OCI-LY3 (cell line): Measurements from ENCODE around the gene TMEM47.

Experiments used
- H2AFZ ChIP-seq: fragments of 200-600, 300-600 bp; shearing (Covaris generic); 2 replicates; pipeline ENCODE4 v1.6.0; 2014; ENCODE audit warnings: antibody characterized with exemption, low read depth, low read length
- H3K27ac ChIP-seq: fragments of 200-600, 300-600 bp; sonication (generic); 2 replicates; pipeline ENCODE4 v1.5.1; 2014; ENCODE audit warnings: mild to moderate bottlenecking, low read length, moderate library complexity, mixed read lengths
- H3K27me3 ChIP-seq: fragments of 200-600, 300-600 bp; sonication (generic); 2 replicates; pipeline ENCODE4 v1.6.1; 2014; ENCODE audit warnings: low read depth, low read length, mixed read lengths
- H3K36me3 ChIP-seq: fragments of 200-600, 300-600 bp; sonication (generic); replicated peaks from 2 replicates; pipeline ENCODE3; 2014; ENCODE audit warnings: low read depth, low read length, mixed read lengths
- H3K4me1 ChIP-seq: fragments of 300-600, 200-600 bp; sonication (generic); 2 replicates; pipeline ENCODE4 v1.6.1; 2014; ENCODE audit warnings: low read length, mixed read lengths
- H3K4me2 ChIP-seq: fragments of 200-600, 300-600 bp; sonication (generic); 2 replicates; pipeline ENCODE4 v1.6.1; 2014; ENCODE audit warnings: low read length, mixed read lengths
- H3K4me3 ChIP-seq: fragments of 300-600, 200-600 bp; sonication (generic); 2 replicates; pipeline ENCODE4 v1.5.1; 2014; ENCODE audit warnings: antibody characterized with exemption, mild to moderate bottlenecking, low read length, moderate library complexity
- H3K79me2 ChIP-seq: fragments of 300-600, 200-600 bp; shearing (Covaris generic); 2 replicates; pipeline ENCODE4 v1.6.1; 2014; ENCODE audit warnings: mild to moderate bottlenecking, low read length, mixed read lengths
- H3K9ac ChIP-seq: fragments of 300-600, 200-600 bp; shearing (Covaris generic); 2 replicates; pipeline ENCODE4 v1.6.0; 2014; ENCODE audit warnings: mild to moderate bottlenecking, low read length, moderate library complexity
- H3K9me3 ChIP-seq: fragments of 200-600, 300-600 bp; shearing (Covaris generic); 2 replicates; pipeline ENCODE4 v1.6.1; 2014; ENCODE audit warnings: low read length, mixed read lengths; ENCODE audit not compliant: insufficient read depth
- H4K20me1 ChIP-seq: fragments of 200-600, 300-600 bp; sonication (generic); 2 replicates; pipeline ENCODE4 v1.6.1; 2016; ENCODE audit warnings: low read length, mixed read lengths; ENCODE audit not compliant: insufficient read depth
- CTCF ChIP-seq: fragments of 200-600, 300-600 bp; sonication (generic); IDR thresholded peaks from 2 replicates; pipeline ENCODE4 v1.5.1; 2014; ENCODE audit warnings: antibody characterized with exemption, low read length, low read depth
- EZH2phosphoT487 ChIP-seq: fragments of 200-600 bp; shearing (Covaris generic); IDR thresholded peaks from 2 replicates; pipeline ENCODE4 v1.6.1; 2018; ENCODE audit warnings: antibody characterized with exemption, mixed run types, low read depth

The TMEM47 gene

GRCh38 chrX:34657726-34658070, 613 bp upstream of the TMEM47 start:
- Histone ChIP-seq H3K36me3 (no peaks in the 10 kb centered on the region), H3K27ac (no peak overlapping the region), H2AFZ (no peak overlapping the region), H3K9ac (no peak overlapping the region), H3K4me2 (no peak overlapping the region), H4K20me1 (no peaks in the 10 kb centered on the region), H3K4me1 (no peaks in the 10 kb centered on the region), H3K9me3 (no peaks in the 10 kb centered on the region), H3K27me3 (no peaks in the 10 kb centered on the region), H3K79me2 (no peaks in the 10 kb centered on the region), H3K4me3 (no peak overlapping the region)
- TF ChIP-seq CTCF (no peak), EZH2phosphoT487 (no peak)

- H3K27ac ChIP-seq = no peak overlapping the region
- H3K9ac ChIP-seq = no peak overlapping the region
- H3K79me2 ChIP-seq = no peaks in the 10 kb centered on the region
- no peak overlapping the region for H3K4me2 ChIP-seq
- no peaks in the 10 kb centered on the region for H3K27me3 ChIP-seq
- H4K20me1 ChIP-seq = no peaks in the 10 kb centered on the region
- no peaks in the 10 kb centered on the region for H3K36me3 ChIP-seq
- no peak for TF ChIP-seq EZH2phosphoT487
- TF ChIP-seq CTCF = no peak
- H3K4me1 ChIP-seq = no peaks in the 10 kb centered on the region
- no peak overlapping the region for H3K4me3 ChIP-seq
- H2AFZ ChIP-seq = no peak overlapping the region
- H3K9me3 ChIP-seq = no peaks in the 10 kb centered on the region
Observed at GRCh38 chrX:34656467-34656841, 631 bp downstream of the TMEM47 start.

- H3K9me3 ChIP-seq = no peaks in the 10 kb centered on the region
- TF ChIP-seq EZH2phosphoT487 = no peak
- no peak for TF ChIP-seq CTCF
- H3K4me1 ChIP-seq = no peaks in the 10 kb centered on the region
- H3K9ac ChIP-seq = no peak overlapping the region
- H3K79me2 ChIP-seq = no peaks in the 10 kb centered on the region
- H3K4me3 ChIP-seq = no peak overlapping the region
- no peaks in the 10 kb centered on the region for H4K20me1 ChIP-seq
- H3K27ac ChIP-seq = no peak overlapping the region
- no peak overlapping the region for H2AFZ ChIP-seq
- H3K36me3 ChIP-seq = no peaks in the 10 kb centered on the region
- H3K4me2 ChIP-seq = no peak overlapping the region
- no peaks in the 10 kb centered on the region for H3K27me3 ChIP-seq
Observed at GRCh38 chrX:34655501-34656455, 1.3 kb downstream of the TMEM47 start.

- no peak overlapping the region for H3K4me2 ChIP-seq
Observed at GRCh38 chrX:34654696-34655490, 2.2 kb downstream of the TMEM47 start.

More at GRCh38 chrX:34654696-34655490, 2.2 kb downstream of the TMEM47 start:
- H3K9ac ChIP-seq = no peak overlapping the region
- no peak overlapping the region for H3K27ac ChIP-seq
- H3K4me3 ChIP-seq = no peak overlapping the region
- H3K9me3 ChIP-seq = no peaks in the 10 kb centered on the region
- no peaks in the 10 kb centered on the region for H3K36me3 ChIP-seq
- H3K4me1 ChIP-seq = no peaks in the 10 kb centered on the region
- H3K79me2 ChIP-seq = no peaks in the 10 kb centered on the region
- H4K20me1 ChIP-seq = no peaks in the 10 kb centered on the region
- H3K27me3 ChIP-seq = no peaks in the 10 kb centered on the region
- TF ChIP-seq EZH2phosphoT487 (no peak), CTCF (no peak)
- no peak overlapping the region for H2AFZ ChIP-seq
